ENCODE data around the gene BRD7.

The BRD7 gene

GRCh38 chr16:50279504-50279865 is 89.3 kb downstream of the BRD7 start:
- Histone ChIP-seq H3K4me3 (ENCODE audit: low read length) (no peak overlapping the region), H3K9ac (ENCODE audit: low read length) (no peak overlapping the region), H3K27me3 (replicated peaks; ENCODE audit: control insufficient read depth, insufficient read depth, low read length) (no peaks in the 10 kb centered on the region), H3K36me3 (ENCODE audit: control insufficient read depth, insufficient read depth, low read length, severe bottlenecking) (no peaks in the 10 kb centered on the region), H3K4me1 (ENCODE audit: control insufficient read depth, insufficient read depth, low read length) (peaks cover 12% of the 10 kb centered on the region), H3K9me3 (ENCODE audit: control insufficient read depth, low read length) (peaks cover 3% of the 10 kb centered on the region)
- no peak for DNase-seq (ENCODE audit: low read depth)

DNA sequence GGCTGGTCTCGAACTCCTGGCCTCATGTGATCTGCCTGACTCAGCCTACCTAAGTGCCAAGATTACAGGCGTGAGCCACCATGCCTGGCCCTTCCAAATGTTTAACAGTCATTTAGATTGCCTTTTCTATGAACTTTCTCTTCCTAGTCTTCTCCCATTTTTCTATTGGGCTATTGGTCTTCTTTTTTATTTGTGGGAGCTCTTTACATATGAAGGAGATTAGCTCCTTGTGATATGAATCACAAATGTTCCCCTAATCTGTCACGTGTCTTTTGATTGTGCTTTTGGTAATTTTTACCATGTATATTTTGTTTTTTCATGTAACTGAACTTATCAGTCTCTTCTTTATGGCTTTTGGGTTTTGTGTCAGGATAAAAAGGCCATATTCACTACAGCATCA is 90.5 kb downstream of the BRD7 start:
- no peak for DNase-seq (ENCODE audit: low read depth)
- peaks cover 12% of the 10 kb centered on the region for H3K4me1 ChIP-seq (ENCODE audit: control insufficient read depth, insufficient read depth, low read length)
- no peak overlapping the region for H3K4me3 ChIP-seq (ENCODE audit: low read length)
- peaks cover 3% of the 10 kb centered on the region for H3K9me3 ChIP-seq (ENCODE audit: control insufficient read depth, low read length)
- no peak overlapping the region for H3K9ac ChIP-seq (ENCODE audit: low read length)
- H3K27me3 ChIP-seq (replicated peaks; ENCODE audit: control insufficient read depth, insufficient read depth, low read length), result no peaks in the 10 kb centered on the region
- H3K36me3 ChIP-seq (ENCODE audit: control insufficient read depth, insufficient read depth, low read length, severe bottlenecking), result no peaks in the 10 kb centered on the region

GRCh38 chr16:50276801-50277555 is 91.8 kb downstream of the BRD7 start:
- H3K36me3 ChIP-seq (ENCODE audit: control insufficient read depth, insufficient read depth, low read length, severe bottlenecking), result no peaks in the 10 kb centered on the region
- H3K4me3 ChIP-seq (ENCODE audit: low read length), result no peak overlapping the region
- H3K4me1 ChIP-seq (ENCODE audit: control insufficient read depth, insufficient read depth, low read length), result peaks cover 6% of the 10 kb centered on the region
- H3K27me3 ChIP-seq (replicated peaks; ENCODE audit: control insufficient read depth, insufficient read depth, low read length), result no peaks in the 10 kb centered on the region
- H3K9ac ChIP-seq (ENCODE audit: low read length), result no peak overlapping the region
- DNase-seq (ENCODE audit: low read depth), result no peak
- peaks cover 3% of the 10 kb centered on the region for H3K9me3 ChIP-seq (ENCODE audit: control insufficient read depth, low read length)

GRCh38 chr16:50276326-50276640 is 92.5 kb downstream of the BRD7 start:
- peaks cover 3% of the 10 kb centered on the region for H3K9me3 ChIP-seq (ENCODE audit: control insufficient read depth, low read length)
- H3K27me3 ChIP-seq (replicated peaks; ENCODE audit: control insufficient read depth, insufficient read depth, low read length), result no peaks in the 10 kb centered on the region
- no peak overlapping the region for H3K9ac ChIP-seq (ENCODE audit: low read length)
- no peak overlapping the region for H3K4me3 ChIP-seq (ENCODE audit: low read length)
- DNase-seq (ENCODE audit: low read depth), result no peak
- no peaks in the 10 kb centered on the region for H3K36me3 ChIP-seq (ENCODE audit: control insufficient read depth, insufficient read depth, low read length, severe bottlenecking)
- H3K4me1 ChIP-seq (ENCODE audit: control insufficient read depth, insufficient read depth, low read length), result no peaks in the 10 kb centered on the region

DNA sequence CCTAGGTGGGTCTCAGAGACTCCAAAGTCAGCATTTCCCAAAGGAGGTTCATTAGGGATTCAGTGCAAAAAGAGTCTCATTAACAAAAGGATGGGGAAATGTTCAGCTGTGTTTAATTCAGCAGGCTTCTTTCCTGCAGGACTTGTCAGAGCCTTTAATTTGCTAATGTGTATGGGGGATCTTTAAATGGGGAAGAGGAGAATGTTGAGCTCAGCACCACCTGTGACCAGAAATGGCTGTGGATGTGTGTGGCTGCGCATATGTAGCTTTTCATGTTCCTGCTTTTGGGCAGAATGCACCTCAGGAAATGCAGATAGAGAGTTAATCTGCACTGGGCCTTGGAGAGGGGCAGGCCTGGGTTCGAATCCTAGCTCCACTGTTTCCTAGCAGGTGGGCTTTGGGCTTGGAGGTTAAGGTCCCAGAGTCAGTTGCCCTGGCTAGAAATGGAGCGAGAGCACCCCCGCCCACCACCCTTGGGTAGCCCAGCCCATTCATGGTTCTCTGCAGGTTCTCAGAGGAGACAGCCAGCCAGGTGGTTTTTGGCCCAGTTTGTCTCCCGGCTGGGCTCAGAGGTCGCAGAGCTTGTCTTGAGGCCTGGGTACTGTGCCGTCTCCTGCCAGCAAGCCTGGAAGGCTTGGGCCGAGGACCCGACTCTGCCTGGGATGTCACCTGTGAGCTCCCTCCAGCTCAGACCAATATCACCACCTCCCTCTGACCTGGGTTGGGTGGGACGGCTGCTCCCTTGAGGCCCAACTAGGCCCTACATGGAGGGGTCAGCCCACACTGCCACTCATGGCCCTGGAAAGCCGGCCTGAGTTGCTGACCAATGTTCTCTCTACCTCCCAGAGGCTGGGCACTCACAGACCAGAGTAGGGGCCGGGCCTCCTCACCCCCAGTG is 93.1 kb downstream of the BRD7 start:
- peaks cover 3% of the 10 kb centered on the region for H3K9me3 ChIP-seq (ENCODE audit: control insufficient read depth, low read length)
- no peaks in the 10 kb centered on the region for H3K27me3 ChIP-seq (replicated peaks; ENCODE audit: control insufficient read depth, insufficient read depth, low read length)
- H3K36me3 ChIP-seq (ENCODE audit: control insufficient read depth, insufficient read depth, low read length, severe bottlenecking), result no peaks in the 10 kb centered on the region
- DNase-seq (ENCODE audit: low read depth), result no peak
- H3K9ac ChIP-seq (ENCODE audit: low read length), result no peak overlapping the region
- H3K4me1 ChIP-seq (ENCODE audit: control insufficient read depth, insufficient read depth, low read length), result no peaks in the 10 kb centered on the region
- H3K4me3 ChIP-seq (ENCODE audit: low read length), result no peak overlapping the region

GRCh38 chr16:50275098-50275415 is 93.7 kb downstream of the BRD7 start:
- no peak overlapping the region for H3K4me3 ChIP-seq (ENCODE audit: low read length)
- no peaks in the 10 kb centered on the region for H3K4me1 ChIP-seq (ENCODE audit: control insufficient read depth, insufficient read depth, low read length)
- no peaks in the 10 kb centered on the region for H3K9me3 ChIP-seq (ENCODE audit: control insufficient read depth, low read length)
- H3K36me3 ChIP-seq (ENCODE audit: control insufficient read depth, insufficient read depth, low read length, severe bottlenecking), result no peaks in the 10 kb centered on the region
- H3K27me3 ChIP-seq (replicated peaks; ENCODE audit: control insufficient read depth, insufficient read depth, low read length), result no peaks in the 10 kb centered on the region
- DNase-seq (ENCODE audit: low read depth), result no peak
- no peak overlapping the region for H3K9ac ChIP-seq (ENCODE audit: low read length)

- Histone ChIP-seq H3K27me3 (replicated peaks; ENCODE audit: control insufficient read depth, insufficient read depth, low read length) (no peaks in the 10 kb centered on the region), H3K4me1 (ENCODE audit: control insufficient read depth, insufficient read depth, low read length) (no peaks in the 10 kb centered on the region), H3K4me3 (ENCODE audit: low read length) (no peak overlapping the region), H3K36me3 (ENCODE audit: control insufficient read depth, insufficient read depth, low read length, severe bottlenecking) (no peaks in the 10 kb centered on the region), H3K9ac (ENCODE audit: low read length) (no peak overlapping the region), H3K9me3 (ENCODE audit: control insufficient read depth, low read length) (no peaks in the 10 kb centered on the region)
- DNase-seq (ENCODE audit: low read depth), result no peak
These were observed 94.3 kb downstream of the BRD7 start for GRCh38 chr16:50274326-50275097.

DNA sequence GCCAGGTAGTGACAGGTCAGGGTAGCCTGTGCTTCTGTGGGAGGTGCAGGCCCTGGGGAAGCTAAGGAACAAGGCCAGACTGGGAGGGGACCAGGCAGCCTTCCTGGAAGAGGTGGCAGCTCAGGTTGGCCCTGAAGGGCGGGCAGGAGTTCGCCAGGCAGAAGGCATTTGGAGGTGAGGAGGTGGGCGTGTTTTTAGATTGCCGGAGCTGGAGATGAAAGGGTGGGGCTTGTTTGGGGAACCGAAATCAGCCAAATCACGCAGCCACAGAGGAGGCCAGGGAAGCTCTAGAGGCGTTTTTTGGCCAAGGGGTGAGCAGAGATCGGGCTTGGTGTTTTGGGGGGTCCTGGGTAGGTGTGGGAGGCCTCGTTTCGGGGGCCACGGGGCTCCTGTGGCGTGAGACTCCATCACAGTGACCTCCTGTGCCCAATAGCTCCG is 94.9 kb downstream of the BRD7 start:
- no peaks in the 10 kb centered on the region for H3K36me3 ChIP-seq (ENCODE audit: control insufficient read depth, insufficient read depth, low read length, severe bottlenecking)
- no peak overlapping the region for H3K4me3 ChIP-seq (ENCODE audit: low read length)
- H3K9me3 ChIP-seq (ENCODE audit: control insufficient read depth, low read length), result no peaks in the 10 kb centered on the region
- DNase-seq (ENCODE audit: low read depth), result no peak
- no peaks in the 10 kb centered on the region for H3K4me1 ChIP-seq (ENCODE audit: control insufficient read depth, insufficient read depth, low read length)
- H3K27me3 ChIP-seq (replicated peaks; ENCODE audit: control insufficient read depth, insufficient read depth, low read length), result no peaks in the 10 kb centered on the region
- H3K9ac ChIP-seq (ENCODE audit: low read length), result no peak overlapping the region

DNA sequence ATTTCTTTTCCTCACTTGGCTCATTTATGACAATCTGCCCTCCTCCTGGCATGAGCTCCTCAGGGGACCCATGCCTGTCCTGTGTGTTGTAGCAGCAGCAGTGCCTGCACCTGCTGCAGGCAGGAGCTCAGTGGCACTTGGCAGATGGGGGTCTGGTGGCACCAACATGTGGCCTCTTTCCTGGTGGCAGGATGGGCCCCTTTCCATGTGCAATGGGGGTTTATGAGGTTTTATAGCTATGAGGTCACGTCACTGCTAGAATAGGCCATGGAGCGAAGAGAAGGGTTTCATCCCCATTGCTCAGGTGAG is 95.5 kb downstream of the BRD7 start:
- no peak overlapping the region for H3K9ac ChIP-seq (ENCODE audit: low read length)

GRCh38 chr16:50272687-50273381 is 96.0 kb downstream of the BRD7 start:
- Histone ChIP-seq H3K4me3 (ENCODE audit: low read length) (no peak overlapping the region), H3K36me3 (ENCODE audit: control insufficient read depth, insufficient read depth, low read length, severe bottlenecking) (no peaks in the 10 kb centered on the region), H3K9ac (ENCODE audit: low read length) (no peak overlapping the region), H3K4me1 (ENCODE audit: control insufficient read depth, insufficient read depth, low read length) (no peaks in the 10 kb centered on the region), H3K27me3 (replicated peaks; ENCODE audit: control insufficient read depth, insufficient read depth, low read length) (no peaks in the 10 kb centered on the region), H3K9me3 (ENCODE audit: control insufficient read depth, low read length) (no peaks in the 10 kb centered on the region)
- no peak for DNase-seq (ENCODE audit: low read depth)

More for the DNA sequence above, 95.5 kb downstream of the BRD7 start:
- Histone ChIP-seq H3K27me3 (replicated peaks; ENCODE audit: control insufficient read depth, insufficient read depth, low read length) (no peaks in the 10 kb centered on the region), H3K36me3 (ENCODE audit: control insufficient read depth, insufficient read depth, low read length, severe bottlenecking) (no peaks in the 10 kb centered on the region), H3K4me3 (ENCODE audit: low read length) (no peak overlapping the region), H3K4me1 (ENCODE audit: control insufficient read depth, insufficient read depth, low read length) (no peaks in the 10 kb centered on the region), H3K9me3 (ENCODE audit: control insufficient read depth, low read length) (no peaks in the 10 kb centered on the region)
- no peak for DNase-seq (ENCODE audit: low read depth)

- no peaks in the 10 kb centered on the region for H3K27me3 ChIP-seq (replicated peaks; ENCODE audit: control insufficient read depth, insufficient read depth, low read length)
- peaks cover 6% of the 10 kb centered on the region for H3K4me1 ChIP-seq (ENCODE audit: control insufficient read depth, insufficient read depth, low read length)
- no peak for DNase-seq (ENCODE audit: low read depth)
- no peaks in the 10 kb centered on the region for H3K9me3 ChIP-seq (ENCODE audit: control insufficient read depth, low read length)
- H3K36me3 ChIP-seq (ENCODE audit: control insufficient read depth, insufficient read depth, low read length, severe bottlenecking), result no peaks in the 10 kb centered on the region
- H3K4me3 ChIP-seq (ENCODE audit: low read length), result no peak overlapping the region
- H3K9ac ChIP-seq (ENCODE audit: low read length), result no peak overlapping the region
These were observed 96.6 kb downstream of the BRD7 start for GRCh38 chr16:50272111-50272571.

All from adipocyte (in vitro differentiated cells).